K562 (cell line): ENCODE results near the gene ERCC1.

Experiments
- NR3C1 ChIP-seq: sonication (generic); formaldehyde crosslinking; IDR thresholded peaks from 2 replicates; pipeline ENCODE4 v1.8.1; 2022; ENCODE audit warnings: missing genetic modification reagents
- ZNF384 ChIP-seq: IDR thresholded peaks from 2 replicates; pipeline ENCODE4 v1.6.1; 2012; ENCODE audit warnings: low read depth, low read length, improper control_type of control experiment
- TF ChIP-seq, protein P1 (sequence below): IDR thresholded peaks from 3 replicates; pipeline ENCODE4 v1.6.1; 2011; ENCODE audit warnings: borderline replicate concordance, mild to moderate bottlenecking, moderate library complexity; ENCODE audit not compliant: insufficient read length; ENCODE audit errors: extremely low read depth
- TF ChIP-seq, protein P2 (sequence below): sonication (generic); formaldehyde crosslinking; IDR thresholded peaks from 2 replicates; pipeline ENCODE4 v1.8.1; 2023; ENCODE audit warnings: mild to moderate bottlenecking, missing genetic modification reagents
- TF ChIP-seq, protein P3 (sequence below): fragments of 250-450 bp; sonication (Bioruptor Pico); IDR thresholded peaks from 2 replicates; pipeline ENCODE4 v1.8.0; 2021; ENCODE audit warnings: moderate library complexity, mild to moderate bottlenecking, inconsistent platforms
- TF ChIP-seq, protein P4 (sequence below): fragments of 250-450 bp; sonication (Bioruptor Pico); IDR thresholded peaks from 2 replicates; pipeline ENCODE4 v1.5.1; 2021; ENCODE audit warnings: mild to moderate bottlenecking
- TF ChIP-seq, protein P5 (sequence below): sonication (generic); formaldehyde crosslinking; IDR thresholded peaks from 2 replicates; pipeline ENCODE4 v1.9.0; 2022; ENCODE audit warnings: mild to moderate bottlenecking, missing genetic modification reagents

DNA sequence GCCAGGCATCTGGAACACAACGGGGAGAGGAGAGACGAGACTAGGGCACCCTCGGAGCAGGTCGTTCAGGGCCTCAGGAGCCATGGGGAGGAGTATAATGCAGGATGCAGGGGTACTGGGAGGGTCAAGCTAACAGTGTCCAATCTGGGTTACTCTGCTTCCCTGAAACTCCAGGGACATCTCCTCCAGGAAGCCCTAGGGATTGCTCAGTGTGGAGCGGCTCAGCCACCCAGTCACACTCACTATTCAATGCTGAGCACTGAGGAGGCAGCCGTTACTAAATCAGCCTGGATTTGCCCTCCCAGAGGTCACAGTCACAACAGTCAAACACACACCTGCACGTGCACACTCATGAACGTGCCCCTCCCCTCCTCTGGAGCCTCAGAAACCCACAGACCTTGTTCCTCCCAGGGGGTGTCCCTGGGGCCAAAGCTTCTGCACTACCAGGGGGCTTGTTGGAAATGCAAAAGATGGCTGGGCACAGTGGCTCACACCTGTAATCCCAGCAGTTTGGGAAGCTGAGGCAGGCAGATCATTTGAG is 37.2 kb upstream of the ERCC1 start:
- TF ChIP-seq, protein P1, sequence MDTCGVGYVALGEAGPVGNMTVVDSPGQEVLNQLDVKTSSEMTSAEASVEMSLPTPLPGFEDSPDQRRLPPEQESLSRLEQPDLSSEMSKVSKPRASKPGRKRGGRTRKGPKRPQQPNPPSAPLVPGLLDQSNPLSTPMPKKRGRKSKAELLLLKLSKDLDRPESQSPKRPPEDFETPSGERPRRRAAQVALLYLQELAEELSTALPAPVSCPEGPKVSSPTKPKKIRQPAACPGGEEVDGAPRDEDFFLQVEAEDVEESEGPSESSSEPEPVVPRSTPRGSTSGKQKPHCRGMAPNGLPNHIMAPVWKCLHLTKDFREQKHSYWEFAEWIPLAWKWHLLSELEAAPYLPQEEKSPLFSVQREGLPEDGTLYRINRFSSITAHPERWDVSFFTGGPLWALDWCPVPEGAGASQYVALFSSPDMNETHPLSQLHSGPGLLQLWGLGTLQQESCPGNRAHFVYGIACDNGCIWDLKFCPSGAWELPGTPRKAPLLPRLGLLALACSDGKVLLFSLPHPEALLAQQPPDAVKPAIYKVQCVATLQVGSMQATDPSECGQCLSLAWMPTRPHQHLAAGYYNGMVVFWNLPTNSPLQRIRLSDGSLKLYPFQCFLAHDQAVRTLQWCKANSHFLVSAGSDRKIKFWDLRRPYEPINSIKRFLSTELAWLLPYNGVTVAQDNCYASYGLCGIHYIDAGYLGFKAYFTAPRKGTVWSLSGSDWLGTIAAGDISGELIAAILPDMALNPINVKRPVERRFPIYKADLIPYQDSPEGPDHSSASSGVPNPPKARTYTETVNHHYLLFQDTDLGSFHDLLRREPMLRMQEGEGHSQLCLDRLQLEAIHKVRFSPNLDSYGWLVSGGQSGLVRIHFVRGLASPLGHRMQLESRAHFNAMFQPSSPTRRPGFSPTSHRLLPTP, result no peak
- TF ChIP-seq, protein P2, sequence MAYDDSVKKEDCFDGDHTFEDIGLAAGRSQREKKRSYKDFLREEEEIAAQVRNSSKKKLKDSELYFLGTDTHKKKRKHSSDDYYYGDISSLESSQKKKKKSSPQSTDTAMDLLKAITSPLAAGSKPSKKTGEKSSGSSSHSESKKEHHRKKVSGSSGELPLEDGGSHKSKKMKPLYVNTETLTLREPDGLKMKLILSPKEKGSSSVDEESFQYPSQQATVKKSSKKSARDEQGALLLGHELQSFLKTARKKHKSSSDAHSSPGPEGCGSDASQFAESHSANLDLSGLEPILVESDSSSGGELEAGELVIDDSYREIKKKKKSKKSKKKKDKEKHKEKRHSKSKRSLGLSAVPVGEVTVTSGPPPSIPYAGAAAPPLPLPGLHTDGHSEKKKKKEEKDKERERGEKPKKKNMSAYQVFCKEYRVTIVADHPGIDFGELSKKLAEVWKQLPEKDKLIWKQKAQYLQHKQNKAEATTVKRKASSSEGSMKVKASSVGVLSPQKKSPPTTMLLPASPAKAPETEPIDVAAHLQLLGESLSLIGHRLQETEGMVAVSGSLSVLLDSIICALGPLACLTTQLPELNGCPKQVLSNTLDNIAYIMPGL (CRISPR knock-in tag), result no peak
- TF ChIP-seq, protein P3, sequence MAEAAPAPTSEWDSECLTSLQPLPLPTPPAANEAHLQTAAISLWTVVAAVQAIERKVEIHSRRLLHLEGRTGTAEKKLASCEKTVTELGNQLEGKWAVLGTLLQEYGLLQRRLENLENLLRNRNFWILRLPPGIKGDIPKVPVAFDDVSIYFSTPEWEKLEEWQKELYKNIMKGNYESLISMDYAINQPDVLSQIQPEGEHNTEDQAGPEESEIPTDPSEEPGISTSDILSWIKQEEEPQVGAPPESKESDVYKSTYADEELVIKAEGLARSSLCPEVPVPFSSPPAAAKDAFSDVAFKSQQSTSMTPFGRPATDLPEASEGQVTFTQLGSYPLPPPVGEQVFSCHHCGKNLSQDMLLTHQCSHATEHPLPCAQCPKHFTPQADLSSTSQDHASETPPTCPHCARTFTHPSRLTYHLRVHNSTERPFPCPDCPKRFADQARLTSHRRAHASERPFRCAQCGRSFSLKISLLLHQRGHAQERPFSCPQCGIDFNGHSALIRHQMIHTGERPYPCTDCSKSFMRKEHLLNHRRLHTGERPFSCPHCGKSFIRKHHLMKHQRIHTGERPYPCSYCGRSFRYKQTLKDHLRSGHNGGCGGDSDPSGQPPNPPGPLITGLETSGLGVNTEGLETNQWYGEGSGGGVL (CRISPR knock-in tag), result no peak
- TF ChIP-seq NR3C1 (CRISPR knock-in tag), result no peak
- TF ChIP-seq, protein P4, sequence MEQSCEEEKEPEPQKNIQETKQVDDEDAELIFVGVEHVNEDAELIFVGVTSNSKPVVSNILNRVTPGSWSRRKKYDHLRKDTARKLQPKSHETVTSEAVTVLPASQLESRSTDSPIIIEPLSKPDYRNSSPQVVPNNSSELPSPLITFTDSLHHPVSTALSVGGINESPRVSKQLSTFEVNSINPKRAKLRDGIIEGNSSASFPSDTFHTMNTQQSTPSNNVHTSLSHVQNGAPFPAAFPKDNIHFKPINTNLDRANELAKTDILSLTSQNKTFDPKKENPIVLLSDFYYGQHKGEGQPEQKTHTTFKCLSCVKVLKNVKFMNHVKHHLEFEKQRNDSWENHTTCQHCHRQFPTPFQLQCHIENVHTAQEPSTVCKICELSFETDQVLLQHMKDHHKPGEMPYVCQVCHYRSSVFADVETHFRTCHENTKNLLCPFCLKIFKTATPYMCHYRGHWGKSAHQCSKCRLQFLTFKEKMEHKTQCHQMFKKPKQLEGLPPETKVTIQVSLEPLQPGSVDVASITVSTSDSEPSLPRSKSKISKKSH (CRISPR knock-in tag), result no peak
- no peak for TF ChIP-seq ZNF384
- TF ChIP-seq, protein P5, sequence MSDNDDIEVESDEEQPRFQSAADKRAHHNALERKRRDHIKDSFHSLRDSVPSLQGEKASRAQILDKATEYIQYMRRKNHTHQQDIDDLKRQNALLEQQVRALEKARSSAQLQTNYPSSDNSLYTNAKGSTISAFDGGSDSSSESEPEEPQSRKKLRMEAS (CRISPR knock-in tag), result no peak
